Kidney capillary endothelial cell (primary cell): ENCODE results near the gene C12orf56.

Source experiments
- DNase-seq: peaks from one replicate; pipeline ENCODE4 v3.0.0-alpha.2; 2018; ENCODE audit warnings: low spot score

Gene C12orf56

GRCh38 chr12:64390275-64390851 is at the start of gene C12orf56:
TSS of gene C12orf56 (minus strand) at chr12:64390758. CDS start at chr12:64390565, 193 bp downstream.
- DNase-seq = no peak

GRCh38 chr12:64440100-64440499 is 49.5 kb upstream of the C12orf56 start:
- no peak for DNase-seq

GRCh38 chr12:64433915-64434314 is 43.4 kb upstream of the C12orf56 start:
- no peak for DNase-seq

GRCh38 chr12:64431791-64432190 is 41.2 kb upstream of the C12orf56 start:
- no peak for DNase-seq

GRCh38 chr12:64430886-64431285 is 40.3 kb upstream of the C12orf56 start:
- no peak for DNase-seq

GRCh38 chr12:64428956-64429355 is 38.4 kb upstream of the C12orf56 start:
- no peak for DNase-seq

GRCh38 chr12:64427988-64428387 is 37.4 kb upstream of the C12orf56 start:
- DNase-seq = no peak

GRCh38 chr12:64419696-64420095 is 29.1 kb upstream of the C12orf56 start:
- DNase-seq = peak; percentile 47

GRCh38 chr12:64418209-64418608 is 27.7 kb upstream of the C12orf56 start:
- no peak for DNase-seq

- DNase-seq = no peak
Measured at GRCh38 chr12:64413884-64414283, 23.3 kb upstream of the C12orf56 start.

- no peak for DNase-seq
Measured at GRCh38 chr12:64412459-64412858, 21.9 kb upstream of the C12orf56 start.

- DNase-seq = no peak
Measured at GRCh38 chr12:64411427-64411826, 20.9 kb upstream of the C12orf56 start.

- no peak for DNase-seq
Measured at GRCh38 chr12:64407342-64408223, 17.0 kb upstream of the C12orf56 start.

- peak; percentile 56 for DNase-seq
Measured at GRCh38 chr12:64404470-64405256, 14.1 kb upstream of the C12orf56 start.

- DNase-seq = peak; percentile 97
Measured at GRCh38 chr12:64403707-64404469, 13.3 kb upstream of the C12orf56 start, which contains the start of gene XPOT. TSS of gene XPOT (plus strand) at chr12:64404392. CDS start at chr12:64410036, 5,644 bp downstream.

- DNase-seq = no peak
Measured at GRCh38 chr12:64402181-64402580, 11.6 kb upstream of the C12orf56 start.

GRCh38 chr12:64400041-64400440 is 9.5 kb upstream of the C12orf56 start:
- DNase-seq = no peak

- DNase-seq = peak; percentile 70
Measured at GRCh38 chr12:64395739-64396138, 5.2 kb upstream of the C12orf56 start.

GRCh38 chr12:64392221-64392620 is 1.7 kb upstream of the C12orf56 start:
- peak; percentile 42 for DNase-seq

- DNase-seq = no peak
Measured at GRCh38 chr12:64389154-64389553, 1.4 kb downstream of the C12orf56 start.

- no peak for DNase-seq
Measured at GRCh38 chr12:64387197-64387816, 3.3 kb downstream of the C12orf56 start.
